ENCODE measurements around the gene GLYR1.

DNA sequence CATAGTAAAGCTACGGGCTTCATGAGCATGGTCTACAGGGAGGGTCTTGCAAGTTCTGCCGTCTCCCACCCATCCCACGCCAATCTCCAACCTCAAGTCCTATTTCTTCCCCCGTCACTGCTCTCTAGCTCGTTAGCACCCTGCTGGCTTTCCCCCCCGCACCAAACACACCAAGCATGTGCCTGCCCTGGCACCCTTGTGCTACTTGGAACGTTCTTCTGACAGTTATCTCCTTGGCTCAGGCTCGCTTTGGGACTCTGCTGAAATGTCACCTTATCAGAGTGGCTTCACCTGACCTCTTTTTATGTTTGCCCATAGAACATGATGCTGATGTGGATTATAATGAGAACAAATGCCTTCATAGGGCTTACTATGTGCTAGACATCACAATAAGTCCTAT, 21.9 kb downstream of the GLYR1 start:
- TF ChIP-seq ZNF629 (tag by site-specific recombination; IDR thresholded peaks at IDR 0.05), result no peak
- TF ChIP-seq, protein P1, sequence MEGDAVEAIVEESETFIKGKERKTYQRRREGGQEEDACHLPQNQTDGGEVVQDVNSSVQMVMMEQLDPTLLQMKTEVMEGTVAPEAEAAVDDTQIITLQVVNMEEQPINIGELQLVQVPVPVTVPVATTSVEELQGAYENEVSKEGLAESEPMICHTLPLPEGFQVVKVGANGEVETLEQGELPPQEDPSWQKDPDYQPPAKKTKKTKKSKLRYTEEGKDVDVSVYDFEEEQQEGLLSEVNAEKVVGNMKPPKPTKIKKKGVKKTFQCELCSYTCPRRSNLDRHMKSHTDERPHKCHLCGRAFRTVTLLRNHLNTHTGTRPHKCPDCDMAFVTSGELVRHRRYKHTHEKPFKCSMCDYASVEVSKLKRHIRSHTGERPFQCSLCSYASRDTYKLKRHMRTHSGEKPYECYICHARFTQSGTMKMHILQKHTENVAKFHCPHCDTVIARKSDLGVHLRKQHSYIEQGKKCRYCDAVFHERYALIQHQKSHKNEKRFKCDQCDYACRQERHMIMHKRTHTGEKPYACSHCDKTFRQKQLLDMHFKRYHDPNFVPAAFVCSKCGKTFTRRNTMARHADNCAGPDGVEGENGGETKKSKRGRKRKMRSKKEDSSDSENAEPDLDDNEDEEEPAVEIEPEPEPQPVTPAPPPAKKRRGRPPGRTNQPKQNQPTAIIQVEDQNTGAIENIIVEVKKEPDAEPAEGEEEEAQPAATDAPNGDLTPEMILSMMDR (tag by site-specific recombination; IDR thresholded peaks at IDR 0.05), result no peak
- no peak for TF ChIP-seq ZNF585B (tag by site-specific recombination; IDR thresholded peaks at IDR 0.05)
- TF ChIP-seq ZNF394 (tag by site-specific recombination; IDR thresholded peaks at IDR 0.05; ENCODE audit: borderline replicate concordance), result no peak
- no peak for TF ChIP-seq ZNF23 (tag by site-specific recombination; IDR thresholded peaks at IDR 0.05; ENCODE audit: borderline replicate concordance)
- no peak for TF ChIP-seq YY1 (tag by site-specific recombination; IDR thresholded peaks at IDR 0.05)
- TF ChIP-seq SETDB1 (IDR thresholded peaks at IDR 0.05; ENCODE audit: insufficient read length, low read length), result no peak
- TF ChIP-seq ZNF121 (tag by site-specific recombination; IDR thresholded peaks at IDR 0.05), result no peak
